Measurements from ENCODE around the gene GATA6. TPM values are rescaled to one million over a fixed set of nuclear protein-coding genes. Genes with fewer than 3 reads are reported as not detected.

The GATA6 gene
- total RNA-seq, 1 donor from 2014 or later, result 1.9 TPM

DNA sequence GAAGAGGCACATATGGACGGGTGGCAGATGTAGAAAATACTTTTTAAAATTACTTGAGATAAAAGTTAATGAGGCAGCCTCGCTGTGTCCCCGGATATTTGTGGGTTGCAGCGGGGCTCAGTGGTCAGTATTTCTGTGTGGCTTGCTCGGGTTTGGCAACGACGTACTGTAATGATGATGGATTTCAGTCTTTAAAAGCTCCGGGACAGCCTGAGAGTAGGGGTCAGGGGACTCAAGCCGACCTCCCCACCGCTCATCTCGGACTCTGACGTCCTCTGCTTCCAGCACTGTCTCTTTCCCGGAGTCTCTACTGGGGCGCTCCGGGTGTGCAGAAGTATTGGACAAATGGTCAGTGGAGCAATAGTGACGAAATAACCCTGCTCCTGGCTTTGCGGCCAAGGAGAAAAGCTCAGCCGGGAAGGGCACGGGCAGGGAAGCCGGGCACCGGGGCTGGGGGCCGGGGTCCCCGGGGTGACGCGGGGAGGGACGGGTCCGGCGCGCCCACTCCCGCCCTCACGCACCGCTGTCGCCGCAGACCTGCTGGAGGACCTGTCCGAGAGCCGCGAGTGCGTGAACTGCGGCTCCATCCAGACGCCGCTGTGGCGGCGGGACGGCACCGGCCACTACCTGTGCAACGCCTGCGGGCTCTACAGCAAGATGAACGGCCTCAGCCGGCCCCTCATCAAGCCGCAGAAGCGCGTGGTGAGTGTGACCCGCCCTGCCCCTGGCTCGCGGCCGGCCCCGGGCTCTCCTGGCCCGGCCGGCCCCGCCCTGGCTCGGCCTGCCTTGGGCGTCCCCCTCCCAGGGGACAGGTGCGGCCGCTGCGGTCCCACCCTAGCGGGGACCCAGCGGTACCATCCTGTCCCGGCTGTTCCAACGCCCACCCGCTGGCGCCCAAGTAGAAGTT is 7.3 kb downstream of the GATA6 start:
- Mint-ChIP-seq H3K27ac (ENCODE audit: unreplicated experiment) (no peak overlapping the region), H3K4me1 (ENCODE audit: unreplicated experiment) (peaks cover 13% of the 10 kb centered on the region), H3K36me3 (ENCODE audit: unreplicated experiment) (peaks cover 9% of the 10 kb centered on the region), H3K27me3 (ENCODE audit: unreplicated experiment) (peaks cover 56% of the 10 kb centered on the region), H3K9me3 (ENCODE audit: unreplicated experiment) (no peaks in the 10 kb centered on the region), H3K4me3 (ENCODE audit: unreplicated experiment) (peak overlapping the region; percentile 58)
- TF ChIP-seq, protein P1, sequence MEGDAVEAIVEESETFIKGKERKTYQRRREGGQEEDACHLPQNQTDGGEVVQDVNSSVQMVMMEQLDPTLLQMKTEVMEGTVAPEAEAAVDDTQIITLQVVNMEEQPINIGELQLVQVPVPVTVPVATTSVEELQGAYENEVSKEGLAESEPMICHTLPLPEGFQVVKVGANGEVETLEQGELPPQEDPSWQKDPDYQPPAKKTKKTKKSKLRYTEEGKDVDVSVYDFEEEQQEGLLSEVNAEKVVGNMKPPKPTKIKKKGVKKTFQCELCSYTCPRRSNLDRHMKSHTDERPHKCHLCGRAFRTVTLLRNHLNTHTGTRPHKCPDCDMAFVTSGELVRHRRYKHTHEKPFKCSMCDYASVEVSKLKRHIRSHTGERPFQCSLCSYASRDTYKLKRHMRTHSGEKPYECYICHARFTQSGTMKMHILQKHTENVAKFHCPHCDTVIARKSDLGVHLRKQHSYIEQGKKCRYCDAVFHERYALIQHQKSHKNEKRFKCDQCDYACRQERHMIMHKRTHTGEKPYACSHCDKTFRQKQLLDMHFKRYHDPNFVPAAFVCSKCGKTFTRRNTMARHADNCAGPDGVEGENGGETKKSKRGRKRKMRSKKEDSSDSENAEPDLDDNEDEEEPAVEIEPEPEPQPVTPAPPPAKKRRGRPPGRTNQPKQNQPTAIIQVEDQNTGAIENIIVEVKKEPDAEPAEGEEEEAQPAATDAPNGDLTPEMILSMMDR (IDR thresholded peaks at IDR 0.05), result no peak
- DNase-seq (ENCODE audit: extremely low spot score, unreplicated experiment), result no peak

DNA sequence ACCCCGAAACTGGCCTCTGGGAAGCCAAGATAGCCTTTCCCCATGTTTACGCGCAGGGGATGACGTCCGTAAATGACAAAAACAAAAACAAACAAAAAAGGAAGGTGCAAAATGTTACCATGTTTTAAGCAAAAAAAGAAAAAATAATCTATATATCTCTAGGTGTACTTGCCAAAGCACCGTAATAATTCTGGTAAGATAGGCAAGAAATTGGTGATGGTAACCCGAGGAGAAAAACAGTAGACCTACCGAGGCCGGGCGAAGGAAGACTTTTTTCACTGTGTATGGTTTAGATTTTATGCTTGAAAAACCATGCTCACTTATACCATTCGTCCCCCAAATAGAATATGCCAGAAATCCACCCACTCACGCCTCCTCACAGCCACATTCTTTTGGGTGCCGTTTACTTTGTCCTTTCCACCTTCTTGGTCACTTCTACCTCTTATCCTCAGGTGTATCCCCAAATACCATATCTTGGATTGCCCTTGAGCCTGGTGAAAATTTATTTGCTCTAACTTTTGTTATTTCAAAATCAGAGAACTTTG is 8.0 kb downstream of the GATA6 start:
- H3K27me3 Mint-ChIP-seq (ENCODE audit: unreplicated experiment), result peaks cover 55% of the 10 kb centered on the region
- DNase-seq (ENCODE audit: extremely low spot score, unreplicated experiment), result no peak
- no peak overlapping the region for H3K27ac Mint-ChIP-seq (ENCODE audit: unreplicated experiment)
- H3K4me3 Mint-ChIP-seq (ENCODE audit: unreplicated experiment), result no peak overlapping the region
- no peaks in the 10 kb centered on the region for H3K9me3 Mint-ChIP-seq (ENCODE audit: unreplicated experiment)
- TF ChIP-seq, protein P1 (IDR thresholded peaks at IDR 0.05), result no peak
- H3K4me1 Mint-ChIP-seq (ENCODE audit: unreplicated experiment), result peaks cover 13% of the 10 kb centered on the region
- H3K36me3 Mint-ChIP-seq (ENCODE audit: unreplicated experiment), result peaks cover 9% of the 10 kb centered on the region

DNA sequence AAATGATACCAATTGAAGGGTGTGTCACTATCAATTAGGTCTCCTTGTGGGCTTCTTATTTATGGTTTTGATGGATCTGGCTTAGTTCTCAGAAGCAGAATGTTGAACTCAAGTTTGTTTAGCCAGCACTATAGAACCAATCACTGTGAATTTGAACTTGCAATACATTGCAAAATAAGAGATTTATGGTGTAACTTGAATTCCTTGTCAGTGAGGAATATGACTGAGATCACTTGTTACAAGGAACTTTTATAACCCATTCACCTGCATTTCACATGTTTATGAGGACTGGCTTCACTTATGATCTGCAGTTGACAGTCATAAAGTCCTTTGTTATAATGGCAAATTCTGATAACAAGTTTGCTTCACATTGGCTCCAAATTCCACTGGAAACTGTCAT is 9.8 kb downstream of the GATA6 start:
- Mint-ChIP-seq H3K36me3 (ENCODE audit: unreplicated experiment) (peaks cover 11% of the 10 kb centered on the region), H3K27me3 (ENCODE audit: unreplicated experiment) (peaks cover 38% of the 10 kb centered on the region), H3K4me3 (ENCODE audit: unreplicated experiment) (no peak overlapping the region), H3K27ac (ENCODE audit: unreplicated experiment) (no peak overlapping the region), H3K9me3 (ENCODE audit: unreplicated experiment) (no peaks in the 10 kb centered on the region), H3K4me1 (ENCODE audit: unreplicated experiment) (peaks cover 8% of the 10 kb centered on the region)
- TF ChIP-seq, protein P1 (IDR thresholded peaks at IDR 0.05), result no peak
- DNase-seq (ENCODE audit: extremely low spot score, unreplicated experiment), result no peak

DNA sequence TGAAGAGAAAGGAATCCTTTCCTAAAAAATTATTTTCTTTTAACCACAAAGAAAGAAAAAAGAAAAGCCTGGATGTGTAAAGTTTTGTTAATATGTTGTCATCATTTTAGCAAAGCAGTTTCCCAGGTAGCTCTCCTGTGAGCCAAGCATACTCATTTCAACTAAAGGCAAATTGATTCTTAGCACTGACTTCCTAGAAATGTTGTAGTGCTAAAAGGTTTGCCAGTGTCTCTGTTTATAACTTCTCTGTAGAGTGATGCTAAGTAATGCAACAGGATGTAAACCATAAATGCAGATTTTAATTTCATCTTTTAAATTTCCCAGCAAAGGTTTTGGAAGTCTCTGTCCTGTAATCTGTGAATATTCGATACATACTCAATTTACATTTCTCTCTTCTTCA is 10.2 kb downstream of the GATA6 start:
- Mint-ChIP-seq H3K27ac (ENCODE audit: unreplicated experiment) (no peak overlapping the region), H3K4me3 (ENCODE audit: unreplicated experiment) (no peak overlapping the region), H3K27me3 (ENCODE audit: unreplicated experiment) (peaks cover 34% of the 10 kb centered on the region), H3K36me3 (ENCODE audit: unreplicated experiment) (peaks cover 11% of the 10 kb centered on the region), H3K9me3 (ENCODE audit: unreplicated experiment) (no peaks in the 10 kb centered on the region), H3K4me1 (ENCODE audit: unreplicated experiment) (peaks cover 8% of the 10 kb centered on the region)
- no peak for DNase-seq (ENCODE audit: extremely low spot score, unreplicated experiment)
- TF ChIP-seq, protein P1 (IDR thresholded peaks at IDR 0.05), result no peak

DNA sequence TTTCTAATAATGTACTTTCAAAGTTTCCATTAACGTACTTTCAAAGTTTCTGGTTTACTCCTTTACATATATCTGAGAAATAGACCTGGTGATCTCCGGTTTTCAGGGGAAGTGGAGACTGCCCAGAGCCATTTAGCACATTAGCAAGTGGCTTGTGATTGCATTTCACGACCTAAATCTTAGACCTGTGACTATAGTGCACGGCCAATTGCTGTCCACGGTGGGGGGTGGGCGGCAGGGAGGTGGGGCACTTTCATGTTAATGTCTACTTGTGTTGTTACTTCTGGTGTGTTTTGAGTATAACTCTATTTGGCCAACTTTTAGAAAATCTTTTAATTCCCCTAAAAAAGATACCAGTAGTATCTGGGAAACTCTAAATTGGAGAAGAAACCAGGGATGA is 11.3 kb downstream of the GATA6 start:
- H3K36me3 Mint-ChIP-seq (ENCODE audit: unreplicated experiment), result peaks cover 11% of the 10 kb centered on the region
- no peak for DNase-seq (ENCODE audit: extremely low spot score, unreplicated experiment)
- TF ChIP-seq, protein P1 (IDR thresholded peaks at IDR 0.05), result no peak
- peaks cover 5% of the 10 kb centered on the region for H3K4me1 Mint-ChIP-seq (ENCODE audit: unreplicated experiment)
- no peaks in the 10 kb centered on the region for H3K9me3 Mint-ChIP-seq (ENCODE audit: unreplicated experiment)
- no peak overlapping the region for H3K4me3 Mint-ChIP-seq (ENCODE audit: unreplicated experiment)
- peaks cover 24% of the 10 kb centered on the region for H3K27me3 Mint-ChIP-seq (ENCODE audit: unreplicated experiment)
- H3K27ac Mint-ChIP-seq (ENCODE audit: unreplicated experiment), result no peak overlapping the region

Measured in osteocyte (in vitro differentiated cells).